Central memory CD4-positive, alpha-beta T cell (primary cell): ENCODE results near the gene VSX1.

ENCODE experiments used
- DNase-seq: peaks from one replicate; pipeline ENCODE4 v3.0.0; 2022
- total RNA-seq, 3 experiments: gene quantifications; one replicate each; lab custom pipeline; 2026; lab: John Stamatoyannopoulos, UW

VSX1 gene
- total RNA-seq: 0 reads per million in 3 experiments

DNA sequence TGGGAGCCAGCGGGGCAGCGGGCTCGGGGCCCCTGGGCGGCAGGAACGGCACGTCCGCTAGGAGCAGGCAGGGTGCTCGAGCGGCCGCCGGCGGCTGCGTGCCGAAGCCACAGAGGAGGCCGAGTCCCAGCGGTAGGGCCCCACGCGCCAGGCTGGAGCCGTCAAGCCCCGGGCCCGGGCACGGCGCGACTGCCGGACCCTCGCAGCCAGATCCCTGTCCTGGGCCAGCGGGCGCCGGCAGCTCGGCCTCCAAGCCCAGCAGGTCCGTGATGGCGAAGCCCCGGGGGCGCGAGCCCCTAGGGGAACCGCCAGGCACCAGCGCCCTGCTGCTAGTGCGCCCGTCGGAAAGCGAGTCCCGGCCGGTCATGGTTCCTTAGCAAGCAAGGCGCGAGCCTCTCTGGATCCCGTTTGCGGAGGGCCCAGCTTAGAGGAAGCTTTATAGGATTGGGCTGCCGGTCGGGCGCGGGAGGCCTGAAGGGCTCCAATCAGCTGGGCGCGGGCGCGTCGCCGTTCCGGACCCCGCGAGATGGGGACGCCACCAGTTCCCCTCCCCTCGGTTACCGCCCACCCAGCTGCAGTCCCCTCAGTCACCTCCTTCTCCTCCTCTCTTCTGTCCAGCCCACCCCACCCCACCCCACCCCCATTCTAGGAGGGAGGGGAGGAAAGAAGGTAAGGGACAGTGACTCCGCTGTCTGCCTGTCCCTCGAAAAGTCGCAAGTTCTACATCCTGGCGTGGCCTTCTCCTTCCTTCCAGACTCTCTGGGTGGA, at the start of gene VSX1:
TSS of gene VSX1 (minus strand) at position 412 of the 768 bp plus-strand sequence. CDS start at position 367, 45 bp downstream.
- DNase-seq: no peak

DNA sequence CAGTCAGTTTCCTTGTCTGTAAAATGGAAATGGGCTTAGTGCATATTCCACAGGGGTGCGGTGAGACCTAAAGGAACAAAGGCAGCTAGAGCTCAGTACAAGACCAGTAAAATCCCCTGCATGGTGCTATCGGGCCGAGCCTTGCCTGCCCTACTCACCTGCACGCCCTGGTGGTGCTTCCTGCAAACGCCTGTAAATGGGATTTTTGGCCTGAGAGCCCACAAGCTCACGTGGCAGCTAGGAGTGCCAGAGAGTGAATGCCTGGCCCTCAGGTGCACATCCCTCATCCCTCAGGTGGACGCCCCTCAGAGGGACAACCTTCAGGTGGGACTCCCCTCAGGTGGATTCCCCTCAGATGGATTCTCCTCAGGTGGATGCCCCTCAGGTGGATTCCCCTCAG, 48.0 kb upstream of the VSX1 start:
- DNase-seq: no peak

DNA sequence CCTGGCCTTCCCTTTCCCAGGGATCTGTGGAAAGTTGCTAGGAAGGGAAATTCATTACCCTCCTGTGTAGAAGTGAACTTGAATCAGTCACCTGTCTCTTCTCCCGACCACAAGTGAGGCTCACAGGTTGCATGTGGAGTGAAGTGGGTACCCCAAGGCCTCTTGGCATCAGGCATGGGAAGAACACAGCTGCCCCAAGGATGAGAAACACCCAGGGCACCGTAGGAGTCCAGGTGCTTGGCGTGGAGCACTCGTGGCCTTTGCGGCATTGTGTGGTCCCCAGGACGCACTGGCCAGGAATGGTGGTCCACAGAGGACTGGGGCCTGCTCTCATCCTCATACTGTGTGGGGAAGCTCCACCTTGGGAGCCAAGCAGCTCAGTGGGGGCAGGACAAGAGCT, 47.5 kb upstream of the VSX1 start:
- DNase-seq: no peak

DNA sequence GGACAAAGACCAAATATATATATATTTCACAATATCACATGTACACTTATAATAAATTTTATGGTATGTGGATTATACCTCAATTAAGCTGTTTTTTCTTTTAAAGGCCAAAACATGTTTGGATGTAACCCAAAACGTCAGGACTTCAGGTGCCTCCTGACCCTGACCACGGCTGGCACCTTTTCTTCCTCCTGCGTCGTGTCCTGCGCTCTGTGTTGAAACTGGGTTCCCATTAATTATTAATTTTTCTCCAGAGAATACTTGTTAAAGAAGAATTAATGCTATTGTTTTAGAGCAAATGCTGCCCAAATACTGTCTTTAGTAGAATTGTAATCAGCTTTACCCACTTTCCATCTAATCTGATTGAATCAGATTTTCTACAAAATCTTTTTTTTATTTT, 46.7 kb upstream of the VSX1 start:
- no peak for DNase-seq

DNA sequence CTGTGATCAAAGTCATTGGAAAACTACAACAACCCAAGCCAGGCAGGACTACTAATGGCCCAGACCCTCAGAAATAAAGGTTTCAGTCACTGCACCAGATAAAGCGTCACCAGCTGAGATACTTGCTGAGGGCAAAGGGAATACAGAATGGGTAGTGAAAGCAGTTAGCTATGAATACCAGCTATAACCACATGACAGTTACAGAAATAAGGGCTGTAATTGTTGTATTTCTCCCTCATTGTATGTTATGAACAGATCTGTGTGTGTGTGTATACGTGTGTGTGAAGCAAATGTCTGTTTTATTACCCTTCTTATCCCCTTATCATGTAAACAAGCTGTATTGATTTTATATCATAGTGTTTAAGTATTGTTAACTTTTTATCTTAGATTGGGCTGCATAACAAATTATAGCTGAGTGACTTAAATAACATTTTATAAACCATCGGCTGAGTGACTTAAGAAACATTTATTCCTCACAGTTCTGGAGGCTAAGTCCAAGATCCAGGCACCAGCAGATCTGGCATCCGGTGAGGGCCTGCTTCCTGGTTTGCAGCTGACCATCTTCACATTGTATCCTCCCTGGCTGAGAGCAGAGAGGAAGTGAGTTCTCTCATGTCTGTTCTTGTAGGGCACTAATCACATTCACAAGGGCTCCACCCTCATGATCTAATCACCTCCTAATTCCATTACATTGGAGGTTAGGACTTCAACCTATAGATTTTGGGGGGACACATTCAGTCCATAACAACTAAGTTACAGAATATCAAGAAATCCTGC, 46.0 kb upstream of the VSX1 start:
- DNase-seq: no peak

DNA sequence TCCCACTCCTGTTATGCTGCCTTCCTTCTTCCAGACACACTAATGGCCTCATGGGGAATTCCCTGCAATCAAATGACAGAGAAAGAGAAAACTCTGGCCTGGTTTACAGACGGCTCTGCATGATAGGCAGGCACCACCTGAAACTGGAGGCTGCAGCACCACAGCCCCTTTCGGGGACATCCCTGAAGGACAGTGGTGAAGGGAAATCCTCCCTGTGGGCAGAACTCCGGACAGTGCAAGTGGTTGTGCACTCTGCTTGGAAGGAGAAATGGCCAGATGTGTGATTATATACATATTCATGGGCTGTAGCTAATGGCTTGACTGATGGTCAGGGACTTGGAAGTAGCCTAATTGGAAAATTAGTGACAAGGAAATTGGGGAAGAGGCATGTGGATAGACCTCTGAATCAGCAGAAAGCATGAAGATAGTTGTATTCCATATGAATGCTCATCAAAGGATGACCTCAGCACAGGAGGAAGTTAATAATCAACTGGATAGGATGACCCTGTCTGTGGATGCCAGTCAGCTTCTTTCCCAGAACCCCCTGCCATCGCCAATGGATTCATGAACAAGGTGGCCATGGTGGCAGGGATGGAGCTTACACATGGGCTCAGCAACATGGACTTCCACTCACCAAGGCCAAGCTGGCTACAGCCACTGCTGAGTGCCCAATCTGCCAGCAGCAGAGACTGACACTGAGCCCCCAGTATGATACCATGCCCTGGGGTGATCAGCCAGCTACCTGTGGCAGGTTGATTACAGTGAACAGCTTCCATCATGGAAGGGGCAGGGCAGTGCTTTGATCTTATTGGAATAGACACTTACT, 44.5 kb upstream of the VSX1 start:
- no peak for DNase-seq

DNA sequence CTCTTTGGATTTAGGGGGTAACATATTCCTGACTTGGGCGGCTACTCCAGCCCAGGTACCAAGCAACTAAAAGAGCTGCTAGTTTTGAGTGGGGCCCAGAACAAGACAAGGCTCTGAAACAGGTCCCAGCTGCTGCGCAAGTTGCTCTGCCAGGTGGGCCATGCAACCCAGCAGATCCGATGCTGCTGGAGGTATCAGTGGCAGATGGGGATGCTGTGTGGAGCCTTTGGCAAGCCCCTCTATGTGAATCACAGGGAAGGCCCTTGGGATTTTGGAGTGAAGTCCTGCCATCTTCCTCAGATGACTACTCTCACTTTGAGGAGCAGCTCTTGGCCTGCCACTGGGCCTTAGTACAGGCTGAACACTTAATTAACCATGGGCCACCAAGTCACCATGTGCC, 43.7 kb upstream of the VSX1 start:
- no peak for DNase-seq

DNA sequence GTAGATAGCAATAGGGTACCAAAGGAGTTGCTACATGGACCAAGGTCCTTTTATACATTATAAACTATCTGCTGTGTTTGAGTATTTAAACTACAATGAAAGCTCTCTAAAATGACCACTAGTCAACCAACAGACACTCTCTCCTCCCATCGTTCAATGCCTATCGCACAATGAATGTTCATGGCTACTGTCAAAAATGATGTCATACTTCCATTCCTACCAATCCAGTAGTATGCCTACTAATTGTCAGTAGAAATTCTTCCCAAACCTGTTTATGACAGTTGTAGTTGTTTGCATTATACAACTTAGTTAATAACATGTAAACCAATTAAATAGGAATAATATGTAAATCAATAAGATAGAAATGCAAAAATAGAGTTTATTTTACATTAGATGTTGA, 39.0 kb upstream of the VSX1 start:
- no peak for DNase-seq

DNA sequence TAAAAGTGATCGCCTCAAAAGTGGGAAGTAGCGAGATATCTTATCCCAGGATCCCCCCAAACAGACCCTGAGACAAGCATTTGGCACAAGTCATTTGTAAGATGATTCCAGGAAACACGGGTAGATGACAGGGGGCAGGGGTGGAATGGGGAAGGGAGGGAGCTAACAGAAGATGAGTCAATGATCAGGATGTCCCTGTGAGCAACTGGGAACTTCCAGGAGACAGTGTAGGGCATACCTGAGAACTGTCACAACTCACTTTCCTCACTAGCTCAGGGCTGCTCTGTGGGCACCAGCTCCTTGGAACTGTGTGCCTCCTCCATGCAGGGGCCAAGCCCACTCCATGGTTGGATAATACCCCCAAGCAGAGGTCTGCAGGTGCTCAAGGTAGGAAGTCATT, 38.5 kb upstream of the VSX1 start:
- DNase-seq: no peak

DNA sequence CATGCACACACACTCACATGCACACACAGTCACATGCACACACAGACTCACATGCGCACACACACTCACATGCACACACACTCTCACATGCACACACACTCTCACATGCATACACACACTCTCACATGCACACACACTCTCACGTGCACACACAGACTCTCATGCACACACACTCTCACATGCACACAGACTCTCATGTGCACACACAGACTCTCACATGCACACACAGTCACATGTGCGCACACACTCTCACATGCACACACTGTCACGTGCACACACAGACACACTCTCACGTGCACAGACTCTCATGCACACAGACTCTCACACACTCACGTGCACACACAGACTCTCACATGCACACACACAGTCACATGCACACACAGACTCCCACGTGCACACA, 36.6 kb upstream of the VSX1 start:
- DNase-seq: no peak

DNA sequence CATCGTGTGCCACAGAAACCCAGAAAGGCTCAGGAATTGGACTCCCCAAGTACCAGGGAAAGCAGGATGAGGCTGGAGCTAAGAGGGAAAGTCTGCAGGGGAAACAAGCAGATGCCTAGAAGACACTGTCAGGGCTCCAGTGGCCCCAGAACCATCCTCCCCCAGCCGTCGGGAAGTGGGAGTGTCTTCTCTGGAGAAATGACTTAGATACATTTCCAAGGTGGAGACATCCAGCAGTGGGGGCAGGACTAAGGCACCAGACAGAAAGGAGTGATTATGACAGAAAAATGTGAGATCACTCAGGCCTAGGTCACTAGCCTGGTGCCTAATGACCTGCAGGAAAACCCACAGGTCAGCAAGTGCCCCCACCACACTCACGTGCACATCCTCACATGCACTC, 36.0 kb upstream of the VSX1 start:
- DNase-seq: no peak

DNA sequence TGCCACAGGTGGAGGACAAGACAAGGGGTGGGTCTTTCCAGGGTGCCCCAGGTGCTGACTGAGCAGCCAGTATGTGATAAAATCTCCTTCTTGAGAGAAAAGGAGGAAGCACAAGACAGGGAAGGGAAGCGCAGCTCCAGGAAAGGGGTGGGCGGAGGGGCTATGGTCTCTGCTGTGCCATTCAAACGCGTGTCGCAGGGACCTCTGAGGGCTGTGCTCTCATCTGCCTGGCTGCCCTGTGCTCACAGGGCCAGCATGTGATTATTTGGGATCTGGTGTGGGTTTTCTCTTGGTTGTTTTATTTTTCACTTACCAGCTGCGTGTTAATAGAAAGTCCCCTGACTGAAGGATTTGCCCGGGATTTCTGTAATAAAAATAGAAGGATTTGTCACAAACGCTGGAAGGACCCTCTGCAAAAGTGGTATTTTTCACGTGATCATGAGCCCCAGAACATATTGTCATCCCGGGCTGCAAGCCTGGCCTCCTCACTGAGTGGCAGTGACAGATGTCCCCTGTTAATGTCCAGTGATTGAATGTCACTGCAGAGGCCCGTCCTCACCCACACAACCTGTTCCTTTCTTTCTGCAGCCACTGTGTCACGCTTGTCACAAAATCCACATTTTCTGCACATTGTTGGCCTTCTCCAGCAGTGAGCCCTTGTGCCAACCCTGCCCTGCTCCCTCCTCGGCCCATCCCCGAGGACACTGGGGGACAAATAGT, 35.0 kb upstream of the VSX1 start:
- no peak for DNase-seq

DNA sequence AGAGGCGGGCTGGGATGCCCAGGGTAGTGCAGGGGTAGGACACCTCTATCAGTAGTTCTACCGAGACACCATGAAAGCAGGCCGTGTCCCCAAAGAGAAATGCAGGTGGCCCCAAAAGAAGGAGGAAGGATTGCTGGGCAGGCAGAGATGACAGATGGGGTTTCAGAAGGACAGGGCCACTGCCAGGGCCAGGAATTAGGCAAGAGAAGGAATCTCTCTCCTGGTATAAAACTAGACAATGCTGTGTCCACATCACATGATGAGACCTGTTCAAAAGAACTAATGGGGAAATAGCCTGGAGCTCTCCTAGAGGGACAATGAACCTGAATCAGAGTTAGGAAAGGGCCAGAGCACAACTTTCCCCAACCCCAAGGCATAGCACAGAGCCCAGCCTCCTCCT, 21.6 kb upstream of the VSX1 start:
- DNase-seq: no peak

DNA sequence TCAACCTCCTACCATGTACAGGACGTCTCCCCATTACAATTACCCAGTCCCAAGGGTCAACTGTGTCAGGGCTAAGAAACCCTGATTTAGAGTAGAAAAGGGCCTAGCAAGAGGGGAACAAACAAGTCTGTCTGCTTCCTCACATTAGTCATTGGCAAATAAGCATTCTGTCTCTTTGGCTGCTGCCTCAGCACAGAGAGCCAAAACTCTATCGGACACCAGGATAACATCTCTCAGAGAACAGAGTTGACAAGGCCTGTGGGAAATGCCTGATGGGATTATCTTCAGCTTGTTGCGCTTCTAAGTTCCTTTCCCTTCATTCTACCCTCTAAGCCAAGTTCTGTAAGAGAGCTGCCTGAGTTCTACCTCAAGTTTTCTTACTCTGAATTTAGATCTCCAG, 19.0 kb upstream of the VSX1 start:
- no peak for DNase-seq

DNA sequence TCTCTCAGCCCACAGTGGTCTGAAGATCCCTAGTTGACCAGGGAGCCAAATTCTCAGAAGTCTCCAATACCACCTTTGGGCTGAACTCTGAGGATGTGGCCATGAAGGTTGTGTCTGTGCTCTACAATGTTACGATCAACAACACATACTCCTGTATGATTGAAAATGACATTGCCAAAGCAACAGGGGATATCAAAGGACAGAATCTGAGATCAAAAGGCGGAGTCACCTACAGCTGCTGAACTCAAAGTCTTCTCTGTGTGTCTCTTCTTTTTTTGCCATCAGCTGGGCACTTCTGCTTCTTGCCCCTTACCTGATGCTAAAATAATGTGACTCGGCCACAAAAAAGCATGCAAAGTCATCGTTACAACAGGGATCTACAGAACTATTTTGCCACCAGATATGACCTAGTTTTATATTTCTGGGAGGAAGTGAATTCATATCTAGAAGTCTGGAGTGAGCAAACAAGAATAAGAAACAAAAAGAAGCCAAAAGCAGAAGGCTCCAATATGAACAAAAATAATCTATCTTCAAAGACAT, 17.7 kb upstream of the VSX1 start:
- DNase-seq: no peak

DNA sequence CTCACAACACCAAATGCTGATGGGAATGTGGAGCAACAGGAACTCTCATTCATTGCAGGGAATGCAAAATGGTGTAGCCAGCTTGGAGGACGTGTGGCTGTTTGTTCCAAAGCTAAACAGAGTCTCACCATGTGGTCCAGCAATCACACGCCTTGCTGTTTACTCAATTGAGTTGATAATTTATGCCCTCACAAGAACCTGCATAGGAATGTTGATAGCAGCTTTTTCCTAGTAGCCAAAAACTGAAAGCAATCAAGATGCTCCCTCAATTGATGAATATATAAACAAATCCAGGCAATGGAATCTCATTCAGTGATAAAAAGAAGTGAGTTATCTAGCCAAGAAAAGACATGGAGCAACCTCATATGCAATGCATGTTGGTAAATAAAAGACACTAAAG, 15.6 kb upstream of the VSX1 start:
- DNase-seq: no peak

DNA sequence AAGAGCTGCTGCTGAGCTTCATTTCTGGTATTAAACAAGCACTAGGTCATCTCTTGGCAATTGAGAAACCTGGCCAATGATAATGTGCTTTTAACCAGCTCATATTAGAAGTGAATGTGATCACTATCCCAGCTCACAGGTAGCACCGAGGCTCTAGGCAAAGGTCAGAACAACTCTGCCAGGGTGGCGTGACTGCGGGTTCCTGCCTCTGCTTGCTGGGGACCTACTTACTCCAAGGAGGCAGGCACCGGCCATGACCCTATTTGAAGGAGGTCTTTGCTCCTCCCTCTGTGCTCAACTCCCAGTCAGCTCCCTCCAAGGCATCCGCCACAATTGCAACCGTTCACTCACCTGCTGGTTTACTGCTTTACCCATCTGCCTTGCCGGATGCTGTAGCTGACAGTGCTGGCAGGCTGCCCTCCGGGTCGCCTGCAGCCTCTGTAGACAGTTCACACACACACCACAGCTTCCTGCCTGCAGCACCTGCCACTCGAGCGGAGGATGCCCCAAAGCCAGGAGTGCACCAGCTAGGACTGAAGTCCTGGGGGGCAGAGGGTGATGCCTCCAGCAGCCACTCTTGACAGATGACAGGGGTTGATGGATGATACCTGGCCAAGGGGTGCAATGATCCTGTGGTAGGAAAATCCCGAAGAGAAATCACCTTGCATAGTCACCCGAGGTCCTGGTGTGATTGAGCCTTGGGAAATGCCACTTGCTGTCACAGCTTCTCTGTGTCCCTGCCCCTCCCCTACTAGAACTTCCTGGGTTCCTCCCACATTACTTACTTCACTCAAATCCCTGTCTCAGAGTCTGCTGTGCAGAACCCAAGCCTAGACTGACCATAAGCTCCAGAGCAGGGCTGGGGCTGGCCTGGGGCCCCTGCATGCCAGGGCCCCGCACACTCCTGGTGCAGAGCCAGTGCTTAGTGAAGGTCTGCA, 8.8 kb upstream of the VSX1 start:
- DNase-seq: peak; percentile 84

DNA sequence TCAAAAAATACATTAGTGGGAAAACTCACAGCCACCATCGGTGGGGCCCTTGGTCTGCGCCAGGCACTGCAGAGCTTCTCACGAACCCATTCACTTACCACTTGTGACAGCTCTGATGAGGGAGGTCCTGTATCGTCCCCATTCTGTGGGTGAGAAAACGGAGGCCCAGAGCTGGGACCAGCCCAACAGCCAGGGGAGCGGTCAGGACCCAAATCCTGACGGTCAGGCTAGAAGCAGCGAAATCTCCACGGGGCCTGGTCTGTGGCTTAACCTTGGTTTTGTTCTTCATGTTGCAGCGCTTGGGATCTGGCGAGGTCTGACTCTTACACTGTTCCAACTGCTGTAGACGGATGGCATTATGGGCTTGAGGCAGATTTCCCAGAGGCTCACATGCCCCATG, 7.7 kb upstream of the VSX1 start:
- DNase-seq: no peak

DNA sequence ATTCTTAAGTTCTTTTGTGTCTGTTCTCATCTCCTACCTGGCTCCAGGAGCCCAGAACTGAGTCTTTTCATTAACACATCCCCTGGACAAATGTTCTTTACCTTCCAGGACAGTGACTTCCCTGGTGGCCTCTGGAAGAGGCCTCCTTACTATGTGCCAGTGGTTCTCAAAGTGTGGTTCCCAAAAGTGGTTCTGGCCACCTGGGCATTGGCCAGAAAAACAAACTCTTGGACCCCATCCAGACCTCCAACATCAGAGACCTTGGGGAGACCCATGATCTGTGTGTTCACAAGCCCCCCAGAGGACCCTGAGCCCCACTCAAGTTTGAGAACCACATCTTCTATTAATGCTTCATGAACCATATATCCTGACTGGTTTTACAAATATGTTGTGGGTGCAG, 7.2 kb upstream of the VSX1 start:
- no peak for DNase-seq

DNA sequence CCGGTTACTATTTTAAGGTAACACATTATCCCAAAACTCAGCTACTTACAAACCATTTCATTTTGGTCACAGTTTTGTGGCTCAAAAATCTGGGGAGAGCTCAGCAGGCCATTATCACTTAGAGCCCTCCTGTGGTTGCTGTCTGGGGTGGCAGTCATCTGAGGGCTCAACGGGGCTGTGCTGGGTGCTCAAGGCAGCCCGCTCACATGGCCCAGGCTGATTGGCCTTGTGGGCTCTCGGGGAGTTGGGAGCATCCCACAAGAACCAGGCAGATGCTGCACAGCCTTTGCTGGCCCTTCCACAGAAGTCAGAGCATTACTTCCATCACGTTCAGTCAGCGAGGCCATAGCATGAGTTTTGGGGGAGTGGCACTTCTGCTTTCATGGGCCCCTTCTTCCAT, 6.3 kb upstream of the VSX1 start:
- DNase-seq: no peak

DNA sequence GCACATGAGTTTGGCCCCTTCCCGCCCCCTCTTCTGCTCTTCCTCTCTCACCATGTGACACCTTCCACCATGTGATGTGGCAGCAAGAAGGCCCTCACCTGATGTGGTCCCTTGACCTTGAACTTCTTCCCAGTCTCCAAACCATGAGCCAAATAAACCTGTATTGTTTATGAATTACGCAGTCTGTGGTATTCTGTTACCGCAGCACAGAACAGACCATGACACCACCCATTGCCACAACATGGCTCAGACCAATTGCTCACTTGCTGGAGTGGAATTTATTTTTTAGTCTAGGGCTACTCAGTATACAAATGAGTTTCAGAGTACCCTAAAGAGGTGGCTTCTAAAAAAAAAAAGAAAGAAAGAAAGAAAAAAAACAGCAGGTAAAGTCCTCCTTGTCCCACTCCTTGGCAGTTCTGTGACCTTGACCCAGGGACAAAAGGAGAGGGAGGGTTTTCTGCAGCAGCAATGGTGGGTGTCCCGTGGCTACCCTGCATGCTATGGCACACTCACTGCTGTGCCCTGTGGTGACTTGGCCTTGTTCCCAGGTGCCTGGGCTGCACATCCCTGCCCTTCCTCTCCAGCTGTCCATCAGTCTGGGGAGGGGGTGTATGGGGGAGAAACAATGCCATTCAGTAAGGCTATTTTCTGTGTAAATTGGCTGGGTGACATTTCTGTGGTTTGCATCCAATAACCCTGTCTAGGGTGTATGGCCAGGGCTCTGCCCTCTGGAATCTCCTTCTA, 5.4 kb upstream of the VSX1 start:
- no peak for DNase-seq
